GM21526 (cell line): ENCODE data around the gene CACUL1.
"Not testable (repeated sequence)": the region's sequence is repeated elsewhere in the genome, so short reads cannot be mapped to it uniquely, and the experiment has no call there.

Experiments
- ATAC-seq: cut with Tn5 transposase; IDR thresholded peaks from one replicate; pipeline ENCODE4 v1.9.1; 2021; ENCODE audit warnings: moderate library complexity; ENCODE audit not compliant: unreplicated experiment, low FRiP score

Gene CACUL1

GRCh38 chr10:118698421-118698820, 56.3 kb downstream of the CACUL1 start:
- ATAC-seq, result peak; percentile 83

- no peak for ATAC-seq
These were observed 59.9 kb downstream of the CACUL1 start for GRCh38 chr10:118694848-118695247.

GRCh38 chr10:118692872-118693271, 61.9 kb downstream of the CACUL1 start:
- ATAC-seq, result no peak

GRCh38 chr10:118689070-118689858, 65.5 kb downstream of the CACUL1 start:
- ATAC-seq, result no peak

- ATAC-seq, result no peak
These were observed 67.3 kb downstream of the CACUL1 start for GRCh38 chr10:118687472-118687871.

GRCh38 chr10:118682533-118682932, 72.2 kb downstream of the CACUL1 start:
- no peak for ATAC-seq

- ATAC-seq, result no peak
These were observed 74.6 kb downstream of the CACUL1 start for GRCh38 chr10:118680197-118680596.

- ATAC-seq, result no peak
These were observed 80.4 kb downstream of the CACUL1 start for GRCh38 chr10:118674226-118674919.

GRCh38 chr10:118672766-118673715, 81.7 kb downstream of the CACUL1 start:
- ATAC-seq, result no peak

GRCh38 chr10:118672153-118672552, 82.6 kb downstream of the CACUL1 start:
- no peak for ATAC-seq

GRCh38 chr10:118671221-118671620, 83.5 kb downstream of the CACUL1 start:
- not testable (repeated sequence) for ATAC-seq

- no peak for ATAC-seq
These were observed 84.2 kb downstream of the CACUL1 start for GRCh38 chr10:118670472-118671124.

- no peak for ATAC-seq
These were observed 84.9 kb downstream of the CACUL1 start for GRCh38 chr10:118669835-118670234.

GRCh38 chr10:118669020-118669791, 85.6 kb downstream of the CACUL1 start:
- peak; percentile 47 for ATAC-seq

- ATAC-seq, result no peak
These were observed 86.4 kb downstream of the CACUL1 start for GRCh38 chr10:118668228-118668952.

- ATAC-seq, result no peak
These were observed 87.0 kb downstream of the CACUL1 start for GRCh38 chr10:118667732-118668131.

- no peak for ATAC-seq
These were observed 88.4 kb downstream of the CACUL1 start for GRCh38 chr10:118666350-118666749.

GRCh38 chr10:118664321-118664720, 90.4 kb downstream of the CACUL1 start:
- ATAC-seq, result no peak

- no peak for ATAC-seq
These were observed 91.6 kb downstream of the CACUL1 start for GRCh38 chr10:118663176-118663575.
